BLaER1 (cell line): ENCODE data around the gene CDON.

Experiments used
- H3K27ac ChIP-seq: shearing (Covaris generic); formaldehyde crosslinking; 2 replicates; pipeline ENCODE4 v1.8.1; 2022
- H3K27me3 ChIP-seq: shearing (Covaris generic); formaldehyde crosslinking; 2 replicates; pipeline ENCODE4 v1.8.1; 2022
- H3K36me3 ChIP-seq: shearing (Covaris generic); formaldehyde crosslinking; 2 replicates; pipeline ENCODE4 v1.8.1; 2022
- H3K4me1 ChIP-seq: shearing (Covaris generic); formaldehyde crosslinking; 2 replicates; pipeline ENCODE4 v1.8.1; 2022
- H3K4me2 ChIP-seq: shearing (Covaris generic); formaldehyde crosslinking; 2 replicates; pipeline ENCODE4 v1.8.1; 2022
- H3K4me3 ChIP-seq: shearing (Covaris generic); formaldehyde crosslinking; 2 replicates; pipeline ENCODE4 v1.8.1; 2022
- H3K9ac ChIP-seq: shearing (Covaris generic); formaldehyde crosslinking; 2 replicates; pipeline ENCODE4 v1.8.1; 2022
- H3K9me3 ChIP-seq: shearing (Covaris generic); formaldehyde crosslinking; 2 replicates; pipeline ENCODE4 v1.8.1; 2022
- H4K20me1 ChIP-seq: shearing (Covaris generic); formaldehyde crosslinking; 2 replicates; pipeline ENCODE4 v1.8.1; 2022
- Cebpa-rat ChIP-seq: shearing (Covaris generic); IDR thresholded peaks from 2 replicates; pipeline ENCODE4 v1.8.1; 2022

CDON gene

DNA sequence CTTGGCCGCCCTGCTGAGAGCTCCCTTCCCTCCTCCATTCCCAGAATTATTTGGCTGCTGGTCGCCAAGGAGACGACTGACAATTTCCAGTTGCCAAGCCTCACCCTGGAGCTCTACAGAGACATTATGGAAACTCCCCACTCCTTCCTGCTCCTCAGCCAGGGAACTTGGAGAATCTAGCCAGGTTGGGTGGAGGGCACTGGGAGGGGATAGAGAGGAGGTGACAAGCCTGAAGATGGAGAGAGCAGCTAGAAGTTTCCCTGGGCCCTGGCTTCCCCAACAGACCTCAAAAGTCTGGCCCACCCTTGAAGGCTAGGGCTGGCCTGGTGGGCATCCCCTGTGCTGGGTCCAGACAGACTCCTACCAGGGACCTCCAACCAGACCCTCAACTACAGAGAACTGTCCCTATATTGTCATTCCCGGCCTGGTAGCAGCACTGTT, 123.6 kb downstream of the CDON start:
- H3K27me3 ChIP-seq = no peaks in the 10 kb centered on the region
- H4K20me1 ChIP-seq = no peaks in the 10 kb centered on the region
- TF ChIP-seq Cebpa-rat = no peak
- H3K4me1 ChIP-seq = peaks cover 34% of the 10 kb centered on the region
- H3K27ac ChIP-seq = no peak overlapping the region
- no peaks in the 10 kb centered on the region for H3K9me3 ChIP-seq
- no peak overlapping the region for H3K9ac ChIP-seq
- H3K4me2 ChIP-seq = no peak overlapping the region
- H3K36me3 ChIP-seq = no peaks in the 10 kb centered on the region
- H3K4me3 ChIP-seq = no peak overlapping the region

DNA sequence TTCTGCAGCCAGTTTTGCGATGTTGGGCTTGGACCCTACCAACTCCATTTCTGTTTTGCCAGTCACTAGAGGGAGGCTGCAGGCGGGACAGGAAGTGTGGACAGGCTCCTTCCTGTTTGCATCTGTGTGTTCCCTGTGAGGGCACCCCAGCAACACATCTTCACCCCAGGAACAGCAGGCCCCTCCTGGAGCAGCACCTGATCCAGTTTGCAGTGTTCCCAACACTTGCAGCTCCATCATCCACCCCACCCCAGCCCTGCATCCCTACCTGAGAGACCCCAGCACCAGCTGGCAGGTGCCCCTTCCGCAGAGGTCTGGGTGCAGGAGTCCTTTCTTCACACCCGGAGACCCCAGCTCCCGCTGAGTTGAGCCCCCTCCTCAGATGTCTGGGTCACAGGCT, 124.2 kb downstream of the CDON start:
- Histone ChIP-seq H3K27ac (no peak overlapping the region), H3K9me3 (no peaks in the 10 kb centered on the region), H3K4me2 (peak overlapping the region; percentile 48), H3K4me3 (no peak overlapping the region), H3K9ac (no peak overlapping the region), H3K4me1 (peaks cover 34% of the 10 kb centered on the region), H3K27me3 (no peaks in the 10 kb centered on the region), H4K20me1 (no peaks in the 10 kb centered on the region), H3K36me3 (no peaks in the 10 kb centered on the region)
- no peak for TF ChIP-seq Cebpa-rat

DNA sequence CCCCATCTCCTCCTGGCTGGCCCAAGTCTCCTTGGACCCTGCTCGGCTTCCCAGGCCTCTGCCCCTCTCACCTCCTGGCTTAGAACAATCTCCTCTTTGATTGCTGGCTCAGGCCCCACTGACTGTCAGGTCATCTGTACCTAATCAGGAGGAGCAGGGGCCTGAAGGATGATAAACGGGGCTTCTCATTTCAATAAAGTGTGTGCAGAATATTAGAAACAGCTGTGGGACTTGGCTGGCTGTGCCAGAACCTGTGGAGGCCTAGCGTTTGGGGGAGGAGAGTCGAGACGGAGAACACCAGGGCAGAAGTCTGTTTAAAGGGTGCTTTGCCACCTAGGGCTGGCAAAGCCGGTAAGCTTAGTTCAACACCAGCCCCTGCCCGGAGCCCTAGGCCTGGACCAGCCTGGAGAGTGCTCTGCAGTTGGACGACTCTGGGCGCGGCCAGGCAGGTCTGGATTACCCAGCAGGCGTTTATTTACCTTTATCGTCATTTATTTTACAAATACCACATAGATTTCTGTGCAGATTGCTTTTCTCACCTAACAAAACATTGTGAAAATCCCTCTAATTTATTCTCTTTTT, 127.0 kb downstream of the CDON start:
- Histone ChIP-seq H3K9me3 (no peaks in the 10 kb centered on the region), H3K4me3 (no peak overlapping the region), H3K36me3 (no peaks in the 10 kb centered on the region), H3K4me1 (peaks cover 10% of the 10 kb centered on the region; the same call in 1 of the 2 replicates), H3K27me3 (no peaks in the 10 kb centered on the region), H3K27ac (no peak overlapping the region), H3K9ac (no peak overlapping the region), H4K20me1 (no peaks in the 10 kb centered on the region), H3K4me2 (no peak overlapping the region)
- TF ChIP-seq Cebpa-rat = no peak

DNA sequence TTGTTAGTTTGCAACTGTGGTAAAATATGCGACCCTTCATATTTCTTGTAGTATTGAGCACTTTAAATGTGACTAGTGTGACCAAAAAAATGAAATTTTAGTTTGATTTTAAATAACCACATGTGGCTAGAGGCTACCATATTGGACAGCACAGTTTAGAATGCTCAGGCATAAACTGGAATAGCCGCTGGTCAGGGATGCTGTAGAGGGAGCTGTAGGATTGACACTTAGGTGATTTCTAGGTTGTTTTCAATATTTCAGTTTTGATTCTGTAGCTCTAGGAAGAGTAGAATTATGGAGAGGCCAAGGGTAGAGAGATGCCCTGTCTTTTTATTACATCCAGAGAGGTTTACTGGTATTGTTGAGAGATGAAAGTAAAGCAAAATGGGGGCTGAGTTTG, 127.6 kb downstream of the CDON start:
- H3K27ac ChIP-seq = no peak overlapping the region
- no peaks in the 10 kb centered on the region for H3K9me3 ChIP-seq
- no peaks in the 10 kb centered on the region for H4K20me1 ChIP-seq
- H3K4me2 ChIP-seq = no peak overlapping the region
- H3K4me1 ChIP-seq = peaks cover 10% of the 10 kb centered on the region; the same call in 1 of the 2 replicates
- H3K9ac ChIP-seq = no peak overlapping the region
- no peaks in the 10 kb centered on the region for H3K27me3 ChIP-seq
- TF ChIP-seq Cebpa-rat = no peak
- H3K36me3 ChIP-seq = no peaks in the 10 kb centered on the region
- H3K4me3 ChIP-seq = no peak overlapping the region

DNA sequence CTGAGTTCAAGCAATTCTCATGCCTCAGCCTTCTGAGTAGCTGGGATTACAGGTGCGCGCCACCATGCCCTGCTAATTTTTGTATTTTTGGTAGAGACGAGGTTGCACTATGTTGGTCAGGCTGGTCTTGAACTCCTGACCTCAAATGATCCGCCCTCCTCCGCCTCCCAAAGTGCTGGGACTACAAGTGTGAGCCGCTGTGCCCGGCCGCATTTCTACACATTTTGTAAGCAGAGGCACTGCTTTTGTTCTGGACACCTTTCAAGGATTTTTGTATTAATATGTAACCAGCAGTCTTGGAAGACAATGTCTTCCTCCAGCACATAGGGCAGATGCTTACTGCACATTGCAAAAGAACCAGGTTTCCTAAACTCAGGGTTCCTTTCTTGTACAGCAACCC, 128.2 kb downstream of the CDON start:
- TF ChIP-seq Cebpa-rat = no peak
- Histone ChIP-seq H3K36me3 (no peaks in the 10 kb centered on the region), H3K4me2 (no peak overlapping the region), H3K4me1 (peaks cover 10% of the 10 kb centered on the region; the same call in 1 of the 2 replicates), H3K4me3 (no peak overlapping the region), H4K20me1 (no peaks in the 10 kb centered on the region), H3K9ac (no peak overlapping the region), H3K27ac (no peak overlapping the region), H3K27me3 (no peaks in the 10 kb centered on the region), H3K9me3 (no peaks in the 10 kb centered on the region)

DNA sequence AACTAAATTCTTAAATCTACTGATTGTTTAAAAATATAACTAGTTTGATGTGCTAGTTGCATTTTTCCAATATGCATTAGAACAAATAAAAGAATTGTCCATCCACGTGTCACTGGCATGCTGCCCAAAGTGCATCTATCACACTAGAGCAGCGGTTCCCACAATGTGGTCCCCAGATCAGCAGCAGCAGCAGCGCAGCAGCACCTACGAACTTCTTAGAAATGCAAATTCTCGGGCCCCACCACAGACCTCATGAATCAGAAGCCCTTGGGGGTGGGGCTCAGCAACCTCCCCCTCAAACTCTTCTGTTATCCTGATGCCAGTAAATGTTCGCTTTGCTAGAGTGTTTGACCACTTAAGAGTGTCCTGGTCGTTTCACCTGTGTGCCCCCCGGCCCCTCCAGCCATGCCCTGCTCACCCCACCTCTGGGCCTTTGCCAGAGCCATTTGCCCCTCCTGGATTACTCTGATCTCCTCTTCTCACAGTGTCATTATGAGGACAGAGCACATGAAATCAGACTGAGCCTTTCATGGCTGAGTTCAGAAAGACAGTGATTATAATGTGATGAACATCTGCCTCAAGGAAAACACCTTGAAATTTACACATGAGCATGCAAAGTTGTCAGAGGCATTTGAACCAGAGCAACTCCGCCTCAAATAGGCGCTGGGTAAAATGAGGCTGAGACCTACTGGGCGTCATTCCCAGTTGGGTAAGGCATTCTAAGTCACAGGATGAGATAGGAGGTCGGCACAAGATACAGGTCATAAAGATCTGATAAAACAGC, 129.4 kb downstream of the CDON start:
- H3K4me2 ChIP-seq = no peak overlapping the region
- no peak for TF ChIP-seq Cebpa-rat
- H3K4me3 ChIP-seq = no peak overlapping the region
- no peaks in the 10 kb centered on the region for H3K27me3 ChIP-seq
- H3K36me3 ChIP-seq = no peaks in the 10 kb centered on the region
- no peaks in the 10 kb centered on the region for H3K9me3 ChIP-seq
- peaks cover 2% of the 10 kb centered on the region; the same call in 1 of the 2 replicates for H3K4me1 ChIP-seq
- no peaks in the 10 kb centered on the region for H4K20me1 ChIP-seq
- no peak overlapping the region for H3K9ac ChIP-seq
- H3K27ac ChIP-seq = no peak overlapping the region

DNA sequence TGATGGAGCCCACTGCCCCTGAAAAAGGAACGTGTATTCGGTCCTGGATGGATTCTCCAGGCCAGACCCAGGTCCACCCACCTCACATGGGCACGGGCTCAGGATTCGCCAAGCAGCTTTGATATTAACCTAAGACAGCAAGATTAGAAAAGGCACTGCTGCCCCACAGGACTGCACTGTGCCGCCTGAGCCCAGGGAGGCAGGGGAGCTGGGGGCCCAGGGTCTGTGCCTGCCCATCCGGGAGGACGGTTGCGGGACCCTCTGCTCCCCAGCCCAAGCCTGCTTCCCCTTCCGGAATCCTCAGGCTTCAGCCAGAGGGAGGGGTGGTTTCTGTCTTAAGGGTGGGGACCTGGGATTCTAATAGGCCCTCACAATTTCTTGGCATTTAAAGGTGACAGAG, 130.4 kb downstream of the CDON start:
- Histone ChIP-seq H3K36me3 (no peaks in the 10 kb centered on the region), H3K4me1 (no peaks in the 10 kb centered on the region), H3K9ac (no peak overlapping the region), H3K9me3 (no peaks in the 10 kb centered on the region), H3K27me3 (no peaks in the 10 kb centered on the region), H4K20me1 (no peaks in the 10 kb centered on the region), H3K4me3 (no peak overlapping the region), H3K27ac (no peak overlapping the region), H3K4me2 (no peak overlapping the region)
- no peak for TF ChIP-seq Cebpa-rat

DNA sequence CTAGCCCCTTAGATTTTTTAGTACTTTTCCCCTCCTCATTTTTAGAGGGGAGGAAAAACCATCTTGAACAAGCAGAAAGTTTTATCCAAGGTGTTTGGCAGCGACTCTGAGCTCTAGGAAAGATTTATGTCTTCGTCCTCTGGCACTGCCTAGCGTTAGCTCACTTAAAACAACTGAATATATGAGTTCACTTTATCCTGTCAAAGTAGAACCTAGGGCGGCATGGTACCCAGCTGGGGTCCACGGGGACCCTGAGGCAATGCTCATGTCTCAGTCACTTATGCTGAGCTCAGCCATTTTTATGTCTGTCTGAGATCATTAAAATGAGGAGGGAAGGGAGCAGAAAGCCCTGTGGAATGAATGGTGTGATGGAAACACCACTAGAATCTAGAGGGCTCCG, 131.0 kb downstream of the CDON start:
- H4K20me1 ChIP-seq = no peaks in the 10 kb centered on the region
- no peak overlapping the region for H3K4me3 ChIP-seq
- no peaks in the 10 kb centered on the region for H3K27me3 ChIP-seq
- no peaks in the 10 kb centered on the region for H3K4me1 ChIP-seq
- no peaks in the 10 kb centered on the region for H3K36me3 ChIP-seq
- H3K27ac ChIP-seq = no peak overlapping the region
- TF ChIP-seq Cebpa-rat = no peak
- no peak overlapping the region for H3K9ac ChIP-seq
- H3K4me2 ChIP-seq = no peak overlapping the region
- H3K9me3 ChIP-seq = no peaks in the 10 kb centered on the region

DNA sequence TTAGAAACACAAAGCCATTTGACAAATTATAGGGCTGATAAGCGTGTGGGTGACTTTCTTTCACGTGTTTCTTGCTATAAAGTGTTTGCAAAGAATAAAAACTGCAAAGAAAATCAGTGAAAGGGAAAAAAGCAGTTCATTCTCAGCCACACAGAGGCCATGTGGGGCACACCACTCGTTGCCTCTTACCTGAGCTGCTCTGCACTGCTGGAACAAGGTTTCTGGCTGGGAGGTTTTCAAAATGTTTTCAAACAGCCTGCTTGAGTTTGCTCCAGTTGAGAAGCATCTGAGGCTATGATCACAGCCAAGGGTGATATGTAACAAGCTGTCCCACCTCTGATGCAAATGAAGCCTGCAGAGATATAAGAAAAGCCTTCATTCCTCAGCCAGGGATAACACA, 131.6 kb downstream of the CDON start:
- H4K20me1 ChIP-seq = no peaks in the 10 kb centered on the region
- TF ChIP-seq Cebpa-rat = no peak
- H3K27ac ChIP-seq = no peak overlapping the region
- H3K9me3 ChIP-seq = no peaks in the 10 kb centered on the region
- H3K9ac ChIP-seq = no peak overlapping the region
- H3K4me2 ChIP-seq = no peak overlapping the region
- no peaks in the 10 kb centered on the region for H3K27me3 ChIP-seq
- no peaks in the 10 kb centered on the region for H3K36me3 ChIP-seq
- no peak overlapping the region for H3K4me3 ChIP-seq
- 0 out of 2 replicates have a peak, but pooled peaks cover under 1% of the 10 kb centered on the region for H3K4me1 ChIP-seq

DNA sequence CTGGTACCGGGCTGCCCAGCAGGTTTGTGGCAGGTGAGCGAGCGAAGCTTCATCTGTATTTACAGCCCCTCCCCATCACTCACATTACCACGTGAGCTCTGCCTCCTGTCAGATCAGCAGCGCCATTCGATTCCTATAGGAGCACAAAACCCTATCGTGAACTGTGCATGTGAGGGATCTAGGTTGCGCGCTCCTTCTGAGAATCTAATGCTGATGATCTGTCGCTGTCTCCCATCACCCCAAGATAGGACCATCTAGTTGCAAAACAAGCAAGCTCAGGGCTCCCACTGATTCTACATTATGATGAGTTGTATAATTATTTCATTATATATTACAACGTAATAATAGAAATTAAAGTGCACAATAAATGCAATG, 132.6 kb downstream of the CDON start:
- TF ChIP-seq Cebpa-rat = no peak
- Histone ChIP-seq H3K9me3 (no peaks in the 10 kb centered on the region), H3K4me1 (0 out of 2 replicates have a peak, but pooled peaks cover 5% of the 10 kb centered on the region)

More for the DNA sequence above, 132.6 kb downstream of the CDON start:
- no peaks in the 10 kb centered on the region for H4K20me1 ChIP-seq
- no peak overlapping the region for H3K27ac ChIP-seq
- no peaks in the 10 kb centered on the region for H3K27me3 ChIP-seq
- H3K9ac ChIP-seq = no peak overlapping the region
- no peaks in the 10 kb centered on the region for H3K36me3 ChIP-seq
- H3K4me2 ChIP-seq = no peak overlapping the region
- H3K4me3 ChIP-seq = no peak overlapping the region
